Sigmoid colon (tissue), 7 donors: Measurements from ENCODE around the gene NTM. TPM values are rescaled to one million over a fixed set of nuclear protein-coding genes. Genes with fewer than 3 reads are reported as not detected.

Source experiments
- DNase-seq: peaks from one replicate; pipeline ENCODE4 v3.0.0-alpha.2; 2019
- H3K27ac ChIP-seq, 4 donors: fragments of 200-600 bp; sonication (generic); one replicate each; pipeline ENCODE4 v1.5.1; 2016 to 2019; ENCODE audit warnings: mild to moderate bottlenecking in 1 of 4
- H3K27me3 ChIP-seq, 3 donors: fragments of 200-600 bp; sonication (generic); one replicate each; pipeline ENCODE4 v1.5.1; 2019; ENCODE audit warnings: mild to moderate bottlenecking in 1 of 3
- H3K36me3 ChIP-seq, 4 donors: fragments of 200-600 bp; sonication (generic); one replicate each; pipeline ENCODE4 v1.5.1; 2016 to 2019
- H3K4me1 ChIP-seq, 4 donors: fragments of 200-600 bp; sonication (generic); one replicate each; pipeline ENCODE4 v1.5.1; 2017 to 2019
- H3K4me3 ChIP-seq, 4 donors: fragments of 200-600 bp; sonication (generic); one replicate each; pipeline ENCODE4 v1.5.1; 2017 to 2019; ENCODE audit warnings: mild to moderate bottlenecking in 2 of 4, moderate library complexity in 1 of 4
- H3K9me3 ChIP-seq, 4 donors: fragments of 200-600 bp in 3 of 4; sonication (generic) in 3 of 4; one replicate each; pipeline versions ENCODE4 v1.5.1 to v1.6.1; 2013 to 2019
- CTCF ChIP-seq, 4 experiments: fragments of 450-650 bp in 3 of 4; fragments of 200-600 bp in 1 of 4; IDR thresholded peaks; one replicate each; pipeline ENCODE4 v1.5.1; 2016 to 2019; ENCODE audit warnings: antibody characterized with exemption in 4 of 4, mild to moderate bottlenecking in 3 of 4, moderate library complexity in 2 of 4
- EP300 ChIP-seq, 4 donors: sonication (generic); formaldehyde crosslinking; IDR thresholded peaks; one replicate each; pipeline ENCODE4 v1.6.1; 2017; ENCODE audit warnings: antibody characterized with exemption in 4 of 4
- POLR2A ChIP-seq, 2 donors: fragments of 450-650 bp; IDR thresholded peaks; one replicate each; pipeline ENCODE4 v1.6.1; 2016; ENCODE audit warnings: antibody characterized with exemption in 2 of 2, mild to moderate bottlenecking in 2 of 2, moderate library complexity in 2 of 2
- POLR2AphosphoS5 ChIP-seq, 4 donors: sonication (generic); formaldehyde crosslinking; IDR thresholded peaks; one replicate each; pipeline ENCODE4 v1.6.1; 2017; ENCODE audit warnings: antibody characterized with exemption in 4 of 4
- WGBS, 2 donors: extraction: QIAGEN DNeasy Blood & Tissue Kit; methylation state at CpG; one replicate each; pipeline ENCODE4 v1.1.7; 2013; 5-methylcytosine and 5-hydroxymethylcytosine counted together
- intact Hi-C: fragments of 100-400 bp; cut with DNase I; formaldehyde crosslinking; loops from one replicate; pipeline ENCODE4 v1.15.1; 2023
- polyA plus RNA-seq, 3 donors: library from polyadenylated mRNA; stranded (reverse); fragments of 200-250 nt; gene quantifications; one replicate each; pipeline ENCODE4 v1.2.3, GENCODE V29; 2013
- total RNA-seq, 4 donors: library from RNA; depleted of rRNA; stranded (reverse); fragments of >200 nt; gene quantifications; one replicate each; pipeline ENCODE4 v1.1.0, GENCODE V29; 2016
- donor health status: healthy with polysubstance abuse.
- donor health status: Bipolar disorder and iron deficiency.
- donor health status: healthy.

Gene NTM
- total and polyA plus RNA-seq, 7 donors, result 0.96 to 18.3 (median 6.4) TPM; not detected in 1

- WGBS, 2 donors, result 91 to 92% methylated on average over 2 of the region's 2 CpGs
Measured at GRCh38 chr11:132036220-132036619, 665.8 kb downstream of the NTM start.

GRCh38 chr11:132036746-132037466 lies 666.5 kb downstream of the NTM start:
- H3K36me3 ChIP-seq, result no peaks in the 10 kb centered on the region
- no peaks in the 10 kb centered on the region for H3K27me3 ChIP-seq
- peaks cover 0 to 10% (median 0%) of the 10 kb centered on the region in 4 donors for H3K4me1 ChIP-seq
- no peaks in the 10 kb centered on the region for H3K9me3 ChIP-seq
- no peak overlapping the region for H3K27ac ChIP-seq
- no peak for TF ChIP-seq POLR2AphosphoS5 (IDR thresholded peaks at IDR 0.05)
- TF ChIP-seq POLR2A (IDR thresholded peaks at IDR 0.05), result no peak
- TF ChIP-seq EP300 (IDR thresholded peaks at IDR 0.05), result no peak
- TF ChIP-seq CTCF (IDR thresholded peaks at IDR 0.05), result no peak
- H3K4me3 ChIP-seq, result no peak overlapping the region
- WGBS, 2 donors, result 74 to 90% methylated on average over 4 of the region's 4 CpGs
- no peak for DNase-seq
- intact Hi-C loops, result no loop called here

More at GRCh38 chr11:132036220-132036619, 665.8 kb downstream of the NTM start:
- no peaks in the 10 kb centered on the region for H3K36me3 ChIP-seq
- intact Hi-C loops, result no loop called here
- H3K27me3 ChIP-seq, result no peaks in the 10 kb centered on the region
- no peaks in the 10 kb centered on the region for H3K9me3 ChIP-seq
- no peak for DNase-seq
- H3K27ac ChIP-seq, result no peak overlapping the region
- no peak overlapping the region for H3K4me3 ChIP-seq
- TF ChIP-seq POLR2A (IDR thresholded peaks at IDR 0.05) (no peak), POLR2AphosphoS5 (IDR thresholded peaks at IDR 0.05) (no peak), EP300 (IDR thresholded peaks at IDR 0.05) (no peak), CTCF (IDR thresholded peaks at IDR 0.05) (no peak)
- H3K4me1 ChIP-seq, result peaks cover 0 to 10% (median 0%) of the 10 kb centered on the region in 4 donors

GRCh38 chr11:132037467-132037862 lies 667.0 kb downstream of the NTM start:
- no peak for DNase-seq
- WGBS, 2 donors, result 85 to 90% methylated on average over 3 of the region's 3 CpGs
- TF ChIP-seq POLR2AphosphoS5 (IDR thresholded peaks at IDR 0.05) (no peak), POLR2A (IDR thresholded peaks at IDR 0.05) (no peak)
- intact Hi-C loops, result no loop called here
- H3K4me1 ChIP-seq, result peaks cover 0 to 7% (median 0%) of the 10 kb centered on the region in 4 donors
- no peaks in the 10 kb centered on the region for H3K27me3 ChIP-seq
- H3K9me3 ChIP-seq, result no peaks in the 10 kb centered on the region
- no peak overlapping the region for H3K27ac ChIP-seq
- no peaks in the 10 kb centered on the region for H3K36me3 ChIP-seq
- H3K4me3 ChIP-seq, result no peak overlapping the region

- no peaks in the 10 kb centered on the region for H3K36me3 ChIP-seq
- no peak overlapping the region for H3K4me3 ChIP-seq
- intact Hi-C loops, result no loop called here
- peaks cover 0 to 2% (median 0%) of the 10 kb centered on the region in 4 donors for H3K4me1 ChIP-seq
- TF ChIP-seq POLR2AphosphoS5 (IDR thresholded peaks at IDR 0.05), result no peak
- no peak for TF ChIP-seq EP300 (IDR thresholded peaks at IDR 0.05)
- no peak for TF ChIP-seq CTCF (IDR thresholded peaks at IDR 0.05)
- no peak for TF ChIP-seq POLR2A (IDR thresholded peaks at IDR 0.05)
- 46 to 57% methylated on average over 4 of the region's 4 CpGs for WGBS, 2 donors
- H3K27ac ChIP-seq, result no peak overlapping the region
- no peaks in the 10 kb centered on the region for H3K27me3 ChIP-seq
- H3K9me3 ChIP-seq, result no peaks in the 10 kb centered on the region
- no peak for DNase-seq
Measured at GRCh38 chr11:132037956-132038355, 667.5 kb downstream of the NTM start.

GRCh38 chr11:132039521-132039920 lies 669.1 kb downstream of the NTM start:
- H3K4me3 ChIP-seq, result no peak overlapping the region
- WGBS, 2 donors, result 89 to 91% methylated on average over 7 of the region's 7 CpGs

More at GRCh38 chr11:132039521-132039920, 669.1 kb downstream of the NTM start:
- no peaks in the 10 kb centered on the region for H3K36me3 ChIP-seq
- intact Hi-C loops, result no loop called here
- no peak for TF ChIP-seq EP300 (IDR thresholded peaks at IDR 0.05)
- TF ChIP-seq POLR2A (IDR thresholded peaks at IDR 0.05), result no peak
- no peak for TF ChIP-seq POLR2AphosphoS5 (IDR thresholded peaks at IDR 0.05)
- TF ChIP-seq CTCF (IDR thresholded peaks at IDR 0.05), result no peak
- no peak overlapping the region for H3K27ac ChIP-seq
- H3K27me3 ChIP-seq, result no peaks in the 10 kb centered on the region
- no peaks in the 10 kb centered on the region for H3K4me1 ChIP-seq
- no peaks in the 10 kb centered on the region for H3K9me3 ChIP-seq
- DNase-seq, result no peak
